RKO (cell line): ENCODE results near the gene PTPRT.
A peak's percentile ranks its signal among the peaks of the same experiment; 100 is the strongest.

Experiments used
- DNase-seq: peaks from one replicate; pipeline ENCODE4 v3.0.0-alpha.2; 2016; ENCODE audit warnings: low spot score

Gene PTPRT

GRCh38 chr20:43119720-43120119 lies 70.0 kb downstream of the PTPRT start:
- no peak for DNase-seq

DNA sequence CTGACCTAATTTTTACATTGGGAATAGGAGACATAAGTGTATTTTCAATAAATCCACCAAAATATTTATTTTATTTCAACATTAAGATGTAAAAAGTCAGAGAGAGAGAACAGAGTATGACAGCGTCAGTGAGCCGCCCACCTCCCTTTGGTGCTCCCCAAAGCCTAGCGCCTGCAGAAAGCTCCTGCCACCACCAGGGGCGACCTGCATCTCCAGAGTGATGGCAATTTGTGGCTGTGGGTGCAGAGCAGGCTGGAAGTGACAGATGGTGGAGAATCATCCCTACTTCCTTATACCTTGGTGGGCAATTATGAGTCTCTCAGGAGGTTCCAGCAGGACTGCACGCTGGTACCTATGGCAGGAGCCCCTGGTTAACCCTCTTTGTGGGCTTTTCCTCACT lies 87.3 kb downstream of the PTPRT start:
- peak; percentile 23 for DNase-seq

DNA sequence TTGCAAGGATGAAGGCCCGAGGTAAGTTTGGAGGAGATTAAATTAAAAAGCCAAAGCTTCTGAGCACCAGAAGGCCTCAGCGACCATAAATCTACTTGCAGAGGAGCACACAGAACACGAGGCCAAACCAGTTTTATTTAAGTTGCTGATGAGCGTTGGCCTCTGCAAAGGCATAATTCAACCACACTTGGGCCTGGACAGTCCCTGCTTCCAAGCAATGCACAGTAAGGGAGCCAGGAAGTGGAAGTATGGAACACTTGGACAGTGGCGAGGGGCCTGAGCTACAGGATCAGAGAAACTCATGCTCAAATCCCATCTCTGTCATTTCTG lies 92.8 kb downstream of the PTPRT start:
- DNase-seq: no peak

DNA sequence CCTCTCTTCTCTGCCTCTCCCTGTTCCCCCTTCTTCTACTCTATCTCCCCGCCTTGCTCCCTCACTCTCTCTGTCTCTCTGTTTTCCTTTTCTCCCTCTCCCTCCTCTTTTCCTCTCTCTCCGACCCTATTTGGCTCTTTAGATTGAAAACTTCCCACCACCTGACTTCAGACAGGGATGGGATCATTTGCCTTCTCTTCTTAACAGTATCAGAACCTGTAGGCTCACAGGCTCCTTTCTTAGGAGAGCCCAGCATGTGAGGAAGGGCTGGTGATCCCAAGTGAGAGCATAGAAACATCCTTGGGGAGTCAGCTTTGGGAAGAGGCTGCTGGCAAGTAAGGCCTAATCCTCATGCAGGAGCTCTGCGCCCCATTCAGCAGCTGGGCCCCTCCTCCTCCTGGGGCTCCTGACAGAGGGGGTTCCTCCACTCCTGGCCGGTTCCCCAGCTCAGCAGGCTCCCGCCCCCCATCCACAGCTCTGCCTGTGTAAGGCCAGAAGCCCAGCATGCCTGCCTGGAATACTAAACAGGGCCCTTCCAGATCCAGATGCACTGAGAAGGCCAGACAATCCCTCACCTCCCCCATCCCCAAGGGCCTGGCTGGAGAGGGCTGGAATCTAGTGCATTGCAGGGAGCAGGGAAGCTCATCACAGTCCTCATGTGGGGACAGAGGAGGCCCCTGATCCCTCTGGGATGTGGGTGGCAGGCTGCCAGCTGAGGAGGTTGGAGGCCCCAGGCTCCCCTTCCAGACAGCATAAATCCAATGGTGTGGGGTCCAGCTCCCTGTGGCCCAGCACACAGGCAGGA lies 93.4 kb downstream of the PTPRT start:
- no peak for DNase-seq

DNA sequence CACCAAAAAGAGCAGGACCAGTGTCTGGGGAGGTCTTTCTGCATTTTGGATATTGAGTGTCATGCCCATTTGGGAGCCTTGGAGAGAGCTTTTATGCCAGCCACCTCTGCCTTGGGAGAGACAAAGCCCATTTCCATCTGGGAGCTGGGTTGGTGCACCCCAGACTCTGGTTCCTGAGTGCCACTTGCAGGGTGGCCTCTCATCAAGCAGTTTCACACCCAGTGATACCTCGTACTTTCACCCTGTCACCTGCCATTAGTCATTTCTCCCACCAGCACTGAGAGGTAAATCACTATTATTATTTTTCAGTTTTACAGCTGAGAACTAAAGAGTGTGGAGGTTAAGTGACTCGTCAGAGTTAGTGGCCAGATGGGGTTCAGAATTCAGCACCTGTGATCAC lies 94.7 kb downstream of the PTPRT start:
- no peak for DNase-seq

DNA sequence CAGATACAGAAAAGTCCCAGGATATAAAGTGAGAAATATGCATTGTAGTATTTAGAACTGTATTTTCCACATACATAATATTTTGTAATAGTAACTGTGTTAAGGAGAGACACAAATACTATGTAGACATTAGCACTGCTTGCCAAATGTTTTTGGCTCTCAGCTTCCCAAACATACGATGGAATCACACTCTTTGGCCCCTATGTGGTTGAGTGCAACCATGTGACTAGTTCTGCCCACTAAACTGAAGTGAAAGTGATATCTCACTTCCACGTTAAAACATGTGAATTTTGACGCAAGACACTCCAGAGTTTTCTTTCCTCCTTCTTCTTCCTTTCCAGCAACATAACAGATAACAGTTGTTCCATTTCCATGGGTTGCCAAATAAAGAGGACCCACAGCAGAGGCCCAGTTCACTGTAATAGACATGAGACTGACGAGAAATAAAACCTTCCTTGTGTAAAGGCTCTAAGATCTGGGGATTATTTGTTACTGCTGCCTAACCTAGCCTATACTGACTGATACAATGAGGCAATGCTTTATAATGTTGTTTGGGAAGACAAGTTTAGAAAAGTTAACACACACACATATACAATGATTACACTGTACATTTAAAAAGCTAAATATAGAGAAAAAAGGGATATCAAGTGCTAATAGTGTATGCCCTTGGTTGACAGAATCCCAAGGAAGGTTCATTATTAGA lies 97.2 kb downstream of the PTPRT start:
- no peak for DNase-seq

DNA sequence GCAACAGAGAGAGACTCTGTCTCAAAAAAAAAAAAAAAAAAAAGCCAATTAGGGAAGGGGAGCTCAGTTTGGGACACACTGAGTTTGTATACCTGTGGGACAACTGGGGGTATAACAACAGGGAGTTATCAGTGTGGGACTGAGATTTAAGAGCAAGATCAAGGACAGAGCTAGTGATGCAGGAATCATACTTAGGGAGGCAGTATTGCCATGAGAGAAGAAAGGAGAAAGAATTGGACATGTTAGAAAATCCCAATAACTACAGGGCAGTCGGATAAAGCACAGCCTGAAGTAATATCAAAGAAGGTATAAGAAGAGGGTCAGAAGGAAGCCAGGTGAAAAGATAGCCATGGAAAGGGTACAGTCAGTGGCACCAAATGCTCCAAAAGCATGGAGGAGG lies 121.2 kb downstream of the PTPRT start:
- no peak for DNase-seq

DNA sequence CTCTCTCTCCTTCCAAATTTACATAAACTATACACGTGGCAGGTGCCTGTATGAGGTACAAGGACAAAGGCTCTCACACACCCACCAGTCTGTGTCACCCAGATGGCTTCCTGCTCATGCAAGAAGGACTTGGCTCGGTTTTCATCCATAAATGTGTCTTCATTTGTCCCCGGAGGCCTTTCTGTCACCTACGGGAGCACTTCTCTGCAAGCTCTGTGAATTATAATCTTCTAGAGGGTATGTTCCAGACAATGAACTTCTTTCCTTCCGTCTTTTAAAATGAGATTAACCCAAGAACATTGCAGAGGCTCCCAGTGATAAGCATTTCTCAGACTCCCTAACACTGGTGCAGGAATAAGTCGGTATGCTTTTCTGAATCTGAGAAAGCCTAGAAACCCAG lies 123.6 kb downstream of the PTPRT start:
- DNase-seq: no peak

GRCh38 chr20:43065299-43065698 lies 124.4 kb downstream of the PTPRT start:
- no peak for DNase-seq

DNA sequence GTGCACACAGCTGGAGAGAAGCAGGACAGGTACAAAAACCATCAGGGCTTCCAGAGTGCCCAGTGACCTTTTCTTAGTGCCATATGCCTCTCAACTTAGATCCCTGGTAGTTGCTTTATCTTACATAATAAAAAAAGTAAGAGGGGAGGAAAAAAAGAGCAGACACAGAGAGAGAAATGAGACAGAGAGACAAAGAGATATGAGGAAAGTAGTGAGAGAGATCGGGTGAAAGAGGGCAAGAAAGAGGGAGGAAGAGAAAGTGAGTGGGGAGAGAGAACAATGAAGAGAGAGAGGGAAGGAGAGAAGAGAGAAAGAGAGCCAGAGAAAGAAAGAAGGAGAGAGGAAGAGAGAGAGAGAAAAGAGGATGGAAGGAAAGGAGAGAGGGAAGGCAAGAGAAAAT lies 131.6 kb downstream of the PTPRT start:
- DNase-seq: no peak

DNA sequence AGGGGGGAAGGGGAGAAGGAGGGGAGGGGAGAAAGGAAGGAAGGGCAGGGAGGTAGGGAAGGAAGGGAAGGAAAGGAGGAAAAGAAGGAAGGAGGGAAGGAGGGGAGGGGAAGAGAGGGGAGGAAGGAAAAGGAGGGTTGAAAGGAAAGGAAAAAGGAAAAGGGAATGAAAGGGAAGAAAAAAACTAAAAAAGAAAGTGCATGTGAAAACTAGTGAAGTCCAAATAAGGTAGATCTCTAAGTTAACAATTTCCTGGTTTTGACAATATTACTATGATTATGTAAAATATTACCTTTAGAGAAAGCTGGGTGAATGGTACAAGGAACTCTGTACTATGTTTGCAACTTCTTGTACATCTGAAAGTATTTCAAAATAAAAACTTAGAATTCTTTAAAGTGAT lies 132.4 kb downstream of the PTPRT start:
- DNase-seq: no peak

GRCh38 chr20:43055181-43055884 lies 134.4 kb downstream of the PTPRT start:
- DNase-seq: no peak

- DNase-seq: no peak
Observed at GRCh38 chr20:43052532-43052931, 137.2 kb downstream of the PTPRT start.

DNA sequence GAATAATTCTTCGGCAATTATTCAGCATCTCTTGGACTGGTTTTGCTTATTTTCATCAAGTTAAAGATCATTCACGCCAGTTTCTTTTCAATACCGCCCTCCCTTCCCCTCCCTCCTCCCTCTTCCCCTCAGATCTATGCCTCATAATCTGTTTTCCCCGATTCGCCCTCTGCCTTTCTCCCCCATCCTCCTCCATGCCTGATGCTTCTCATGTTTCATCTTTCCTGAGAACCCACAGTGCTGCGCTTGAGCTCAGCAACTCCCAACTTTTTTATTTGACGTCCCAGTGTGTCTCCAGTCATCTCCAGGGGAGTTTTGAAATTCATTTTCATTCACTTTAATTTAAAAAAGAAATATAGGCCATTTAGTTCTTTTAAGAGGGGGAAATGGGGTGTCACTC lies 142.7 kb downstream of the PTPRT start:
- no peak for DNase-seq

DNA sequence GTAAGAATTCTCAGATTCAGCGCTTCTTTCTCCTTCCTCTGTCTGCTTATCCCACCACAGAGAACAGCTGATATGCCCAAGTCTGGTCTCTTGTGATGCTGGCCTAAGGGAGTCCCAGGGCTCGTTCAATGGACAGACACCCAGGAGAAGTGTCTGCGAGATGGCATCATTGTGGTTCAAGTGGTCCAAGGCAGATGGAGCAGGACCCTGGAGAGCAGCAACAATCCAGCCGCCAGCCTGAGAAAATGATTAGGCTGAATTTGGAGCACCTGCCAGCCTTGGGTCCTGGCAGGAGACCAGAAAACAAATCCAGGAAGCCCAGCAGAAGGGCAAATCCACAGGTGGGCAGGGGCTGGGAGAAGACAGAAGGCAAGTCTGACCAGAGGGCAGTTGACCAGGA lies 145.8 kb downstream of the PTPRT start:
- DNase-seq: peak; percentile 11

GRCh38 chr20:43040427-43040826 lies 149.3 kb downstream of the PTPRT start:
- DNase-seq: peak; percentile 56

DNA sequence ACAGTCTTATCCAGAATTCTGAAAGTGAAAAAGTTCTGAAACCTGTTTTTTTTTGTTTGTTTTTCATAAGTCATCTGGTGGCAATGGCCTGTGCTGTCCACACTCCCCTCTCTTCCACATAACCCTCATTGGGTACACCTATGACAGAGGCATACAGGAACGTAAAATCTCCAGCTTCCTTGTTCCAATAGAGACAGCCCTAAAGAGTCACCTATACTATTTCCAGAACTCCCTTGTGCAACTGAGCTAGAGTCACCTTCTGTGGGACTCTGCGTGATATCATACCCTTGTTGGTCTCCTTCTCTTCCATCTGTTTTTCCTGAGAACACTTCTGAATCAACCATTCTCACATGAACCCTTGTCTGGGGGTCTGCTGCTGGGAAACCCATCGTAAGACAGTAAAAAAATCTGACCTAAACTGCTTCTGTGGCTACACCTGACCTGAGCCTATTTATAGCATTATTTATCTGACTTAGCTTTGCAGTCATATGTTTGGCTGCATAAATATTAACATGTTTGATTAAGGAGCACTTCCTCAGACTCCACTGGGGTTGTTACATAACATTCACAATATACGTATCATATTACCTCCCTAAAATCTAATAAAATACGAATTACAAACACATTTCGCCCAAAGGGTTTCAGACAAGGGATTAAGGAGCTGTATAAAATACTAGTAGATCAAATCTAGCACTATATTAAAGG lies 151.9 kb downstream of the PTPRT start:
- DNase-seq: no peak

GRCh38 chr20:43034981-43035724 lies 154.6 kb downstream of the PTPRT start:
- DNase-seq: no peak

DNA sequence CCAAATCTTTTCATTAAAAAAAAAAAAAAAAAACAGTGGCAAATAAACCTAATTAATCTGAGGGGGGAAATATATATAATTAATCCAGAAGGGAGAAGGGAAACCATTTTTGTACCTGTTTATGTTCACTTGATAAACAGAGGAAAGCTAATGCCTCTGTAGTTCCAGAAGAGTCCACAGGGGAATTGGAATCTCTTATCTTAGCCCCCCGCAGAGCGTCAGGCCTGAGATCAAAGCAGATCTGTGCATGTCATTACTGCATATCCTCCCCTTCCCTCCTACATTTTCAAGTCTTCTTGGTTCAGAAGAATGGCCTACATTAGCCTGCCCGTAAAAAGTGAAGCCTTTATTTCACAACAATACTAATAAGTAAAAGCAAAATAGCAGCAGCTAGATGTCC lies 157.2 kb downstream of the PTPRT start:
- no peak for DNase-seq

DNA sequence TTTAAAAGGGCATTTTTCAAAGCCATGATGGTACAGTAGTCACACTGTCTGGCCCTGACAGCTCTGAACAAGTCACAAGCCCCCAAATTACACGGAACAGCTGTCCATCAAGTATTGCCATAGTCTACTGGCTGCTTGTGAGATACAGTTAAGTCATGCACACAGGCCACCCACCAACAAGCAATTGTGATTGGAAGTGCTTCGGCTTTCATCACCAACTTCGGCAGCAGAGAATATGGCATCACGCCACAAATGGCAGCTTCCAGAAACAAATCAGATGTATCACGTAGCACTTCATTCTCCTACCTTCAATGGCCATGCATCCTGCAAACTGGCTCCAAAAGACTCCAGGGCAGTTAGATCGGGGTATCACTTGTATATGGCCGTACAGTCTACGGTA lies 160.5 kb downstream of the PTPRT start:
- DNase-seq: no peak

DNA sequence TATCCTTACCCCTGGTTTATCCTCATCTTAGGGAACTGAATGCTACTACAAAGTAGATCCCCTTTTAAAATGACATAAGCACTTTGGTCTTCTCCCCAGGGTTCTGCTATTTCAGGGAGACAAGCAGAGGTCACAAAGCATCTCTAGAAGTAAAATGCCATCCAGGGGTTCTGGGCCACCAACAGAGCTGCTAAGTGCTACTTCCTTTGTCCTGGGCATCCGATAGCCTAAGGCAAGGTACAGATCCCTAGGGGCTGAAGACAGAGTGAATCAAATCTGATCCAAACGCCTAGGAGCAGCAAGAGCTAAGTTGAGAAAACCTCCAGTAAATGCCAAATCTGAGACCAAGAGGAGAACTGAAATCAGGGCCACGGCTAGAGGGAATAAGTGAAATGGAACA lies 161.2 kb downstream of the PTPRT start:
- DNase-seq: no peak

- no peak for DNase-seq
Observed at GRCh38 chr20:43023836-43024235, 165.9 kb downstream of the PTPRT start.
